GM21723 (cell line): ENCODE measurements around the gene COL5A1.

Experiments
- ATAC-seq: cut with Tn5 transposase; IDR thresholded peaks from one replicate; pipeline ENCODE4 v1.9.1; 2021; ENCODE audit warnings: mild to moderate bottlenecking, moderate library complexity; ENCODE audit not compliant: unreplicated experiment

The COL5A1 gene

DNA sequence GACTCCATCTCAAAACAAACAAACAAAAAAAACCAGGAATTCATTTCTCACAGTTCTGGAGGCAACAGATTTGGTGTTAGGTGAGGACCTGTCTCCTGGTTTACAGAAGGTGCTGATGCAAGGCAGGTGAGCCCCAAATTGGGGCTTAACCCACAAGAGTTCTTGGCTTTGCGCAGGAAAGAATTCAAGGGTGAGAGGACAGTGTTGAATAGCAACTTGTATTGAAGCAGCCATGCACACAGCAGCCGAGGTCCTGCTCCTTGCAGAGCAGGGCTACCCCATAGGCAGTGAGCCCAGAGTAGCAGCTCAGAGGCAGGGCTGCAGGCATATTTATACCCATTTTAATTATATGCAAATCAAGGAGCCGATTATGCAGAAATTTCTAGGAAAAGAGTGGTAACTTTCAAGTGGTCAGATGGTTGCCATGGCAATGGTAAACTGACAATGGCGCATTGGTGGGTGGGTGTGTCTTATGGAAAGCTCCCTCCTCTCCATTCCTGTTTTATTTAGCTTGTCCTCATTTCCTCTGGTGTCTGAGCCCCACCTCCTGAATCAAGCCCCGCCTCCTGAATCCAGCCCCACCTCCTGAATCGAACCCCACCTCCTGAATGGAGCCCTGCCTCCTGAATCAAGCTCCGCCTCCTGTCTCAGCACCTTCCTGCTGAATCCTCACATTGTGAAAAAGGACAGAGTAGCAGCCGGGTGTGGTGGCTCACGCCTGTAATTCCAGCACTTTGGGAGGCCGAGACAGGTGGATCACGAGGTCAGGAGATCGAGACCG lies 34.5 kb upstream of the COL5A1 start:
- ATAC-seq, result no peak

DNA sequence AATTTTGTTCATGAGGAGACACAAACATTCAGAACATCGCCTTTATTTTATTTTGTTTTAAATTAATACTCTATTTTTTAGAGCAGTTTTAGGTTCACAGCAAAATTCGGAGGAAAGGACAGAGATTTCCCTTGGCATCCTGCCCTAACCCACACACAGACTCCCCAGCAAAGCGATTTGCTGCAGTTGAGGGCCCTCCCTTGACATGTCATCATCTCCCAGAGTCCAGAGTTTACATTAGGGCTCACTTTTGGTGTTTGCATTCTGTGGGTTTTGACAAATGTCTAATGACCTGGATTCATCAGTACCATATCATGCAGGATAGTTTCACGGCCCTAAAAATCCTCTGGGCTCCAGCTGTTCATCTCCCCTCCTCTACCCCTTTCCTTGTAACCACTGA lies 33.6 kb upstream of the COL5A1 start:
- no peak for ATAC-seq

DNA sequence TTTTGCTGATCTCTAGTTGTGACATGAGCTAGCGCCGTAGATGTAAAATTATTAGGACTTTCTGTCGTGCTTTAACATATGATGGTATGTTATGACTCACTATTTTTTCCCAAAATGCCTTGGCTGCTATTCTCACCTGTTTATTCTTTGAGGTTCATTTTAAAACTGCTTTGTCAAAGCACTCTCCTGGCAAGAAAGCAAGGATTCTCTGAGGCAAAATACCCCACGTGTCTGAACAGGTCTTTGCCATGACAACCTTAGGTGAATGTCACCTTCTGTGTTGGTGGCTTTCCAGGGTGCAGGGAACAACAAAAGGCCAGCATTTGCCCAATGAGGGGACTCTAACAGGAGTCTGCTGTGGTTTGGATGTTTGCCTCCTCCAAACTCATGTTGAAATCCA lies 30.6 kb upstream of the COL5A1 start:
- ATAC-seq, result no peak

DNA sequence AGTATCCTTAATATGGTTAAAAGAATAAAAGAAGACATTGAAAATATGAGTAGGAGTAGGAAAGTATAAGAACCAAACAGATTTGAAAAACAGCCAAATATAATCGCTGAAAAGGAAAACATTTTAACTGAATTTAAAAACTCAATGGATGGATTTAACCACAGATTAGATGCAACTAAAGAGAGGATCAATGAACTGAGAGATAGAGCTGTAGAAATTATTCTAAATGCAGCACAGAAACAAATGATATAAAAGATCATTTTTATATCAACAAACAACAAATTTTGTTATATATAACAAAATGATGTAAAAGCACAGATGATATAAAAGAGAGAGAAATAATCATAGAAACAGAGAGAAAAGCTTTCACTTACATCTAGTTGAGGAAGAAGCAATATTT lies 29.3 kb upstream of the COL5A1 start:
- no peak for ATAC-seq

DNA sequence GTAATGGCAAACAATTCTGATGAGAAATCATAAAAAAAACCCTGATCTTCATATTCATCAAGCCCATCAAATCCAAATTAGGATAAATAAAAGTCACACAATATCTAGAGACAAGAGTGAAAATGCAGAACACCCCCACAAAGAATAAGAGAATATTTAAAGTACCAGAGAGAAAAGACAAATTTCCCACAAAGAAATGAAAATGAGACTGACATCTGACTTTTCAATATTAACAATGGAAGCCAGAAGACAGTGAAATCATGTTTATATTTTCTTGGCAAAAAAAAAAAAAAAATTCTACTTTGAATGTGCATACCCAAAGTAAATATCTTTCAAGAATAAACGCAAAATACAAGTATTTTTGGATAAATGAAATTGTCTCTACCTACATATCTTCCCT lies 28.9 kb upstream of the COL5A1 start:
- ATAC-seq, result no peak

DNA sequence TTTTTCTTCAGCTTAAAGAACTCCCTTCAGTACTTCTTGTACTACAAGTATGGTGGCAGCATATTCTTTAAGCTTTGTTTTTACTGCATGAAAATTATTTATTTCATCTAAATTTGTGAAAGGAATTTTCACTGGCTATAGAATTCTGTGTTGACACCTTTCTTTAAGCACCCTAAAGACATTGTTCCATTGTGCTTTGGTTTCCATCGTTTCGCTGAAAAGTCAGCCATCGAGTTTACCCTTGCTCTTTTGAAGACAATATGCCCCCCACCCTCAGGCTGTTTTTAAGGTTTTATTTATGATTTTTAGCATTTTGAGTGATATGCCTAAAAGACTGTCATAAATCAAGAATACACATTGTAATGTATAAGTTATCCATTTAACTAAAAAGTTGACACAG lies 27.3 kb upstream of the COL5A1 start:
- ATAC-seq, result no peak

DNA sequence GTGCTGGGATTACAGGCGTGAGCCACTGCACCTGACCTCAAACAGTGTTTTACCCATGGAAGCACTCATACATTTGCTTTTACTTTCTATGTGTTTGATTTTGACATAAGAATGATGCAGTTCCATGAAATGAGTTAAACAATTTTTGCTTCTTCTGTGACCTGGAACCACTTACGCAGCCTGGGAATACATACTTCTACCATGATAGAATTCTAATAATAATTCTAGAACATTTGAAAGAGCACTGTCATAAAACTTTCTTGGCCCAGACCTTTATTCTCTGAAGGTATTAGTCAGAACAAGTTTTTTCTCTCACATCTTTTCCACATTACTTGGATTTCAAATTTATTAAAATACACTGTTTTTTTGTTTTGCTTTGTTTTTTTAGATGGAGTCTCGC lies 25.3 kb upstream of the COL5A1 start:
- ATAC-seq, result no peak

GRCh38 chr9:134617246-134617645 lies 24.4 kb upstream of the COL5A1 start:
- no peak for ATAC-seq

- ATAC-seq, result no peak
Observed at GRCh38 chr9:134617836-134618162, 23.8 kb upstream of the COL5A1 start.

GRCh38 chr9:134618163-134618832 lies 23.3 kb upstream of the COL5A1 start:
- ATAC-seq, result no peak

DNA sequence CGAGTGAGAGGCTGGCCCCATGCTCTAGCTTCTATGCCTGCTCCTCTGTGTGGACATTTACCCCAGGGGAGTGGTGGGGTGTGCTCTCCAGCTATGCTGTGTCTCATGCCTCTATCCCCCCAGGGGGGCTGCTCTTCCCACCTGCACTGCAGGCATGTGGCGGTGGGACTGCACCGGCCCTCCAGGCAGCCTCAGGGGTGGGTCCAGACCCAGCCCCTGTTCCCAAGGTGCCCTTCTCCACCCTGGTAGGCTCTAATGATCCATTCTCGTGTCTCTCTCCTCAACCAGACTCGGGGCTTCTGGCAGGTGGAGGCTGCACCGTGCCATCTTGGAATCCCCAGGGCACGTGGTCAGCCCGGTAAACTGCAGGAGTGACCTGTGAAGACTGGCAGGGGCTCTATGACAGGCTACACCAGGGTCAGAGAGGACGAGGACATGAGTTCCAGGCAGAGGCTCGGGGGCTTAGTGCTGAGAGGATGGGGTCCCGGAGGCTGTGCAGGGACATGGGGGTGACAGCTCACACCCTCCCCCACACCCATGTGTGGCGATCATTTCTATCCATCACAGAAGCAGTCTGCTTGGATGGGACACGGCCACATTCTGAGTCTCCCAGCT lies 22.7 kb upstream of the COL5A1 start:
- no peak for ATAC-seq

DNA sequence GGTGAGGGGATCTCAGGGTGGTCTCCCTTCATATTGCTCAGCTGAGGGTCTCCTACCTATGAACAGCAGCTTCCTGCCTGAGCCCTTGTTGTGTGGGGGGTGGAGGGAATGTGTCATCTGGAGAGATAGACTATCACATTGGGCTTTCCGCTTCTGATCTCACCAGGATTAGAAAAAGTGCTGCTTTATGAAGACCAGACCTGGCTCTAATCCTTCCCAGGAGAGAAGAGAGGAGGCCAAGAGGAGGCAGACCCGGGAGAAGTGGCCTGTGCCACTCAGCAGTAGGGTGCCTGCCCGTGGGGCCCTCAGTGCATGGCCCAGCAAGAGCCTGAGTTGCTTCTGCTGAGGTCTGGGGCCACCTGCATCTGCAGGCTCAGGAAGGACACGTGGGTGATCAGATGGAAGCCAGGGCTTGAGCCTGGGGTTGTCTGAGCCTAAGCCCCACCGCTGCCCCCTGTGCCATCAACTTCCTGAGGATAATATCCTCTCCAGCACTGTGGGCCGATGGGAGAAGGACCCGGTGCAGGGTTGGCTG lies 22.1 kb upstream of the COL5A1 start:
- no peak for ATAC-seq

DNA sequence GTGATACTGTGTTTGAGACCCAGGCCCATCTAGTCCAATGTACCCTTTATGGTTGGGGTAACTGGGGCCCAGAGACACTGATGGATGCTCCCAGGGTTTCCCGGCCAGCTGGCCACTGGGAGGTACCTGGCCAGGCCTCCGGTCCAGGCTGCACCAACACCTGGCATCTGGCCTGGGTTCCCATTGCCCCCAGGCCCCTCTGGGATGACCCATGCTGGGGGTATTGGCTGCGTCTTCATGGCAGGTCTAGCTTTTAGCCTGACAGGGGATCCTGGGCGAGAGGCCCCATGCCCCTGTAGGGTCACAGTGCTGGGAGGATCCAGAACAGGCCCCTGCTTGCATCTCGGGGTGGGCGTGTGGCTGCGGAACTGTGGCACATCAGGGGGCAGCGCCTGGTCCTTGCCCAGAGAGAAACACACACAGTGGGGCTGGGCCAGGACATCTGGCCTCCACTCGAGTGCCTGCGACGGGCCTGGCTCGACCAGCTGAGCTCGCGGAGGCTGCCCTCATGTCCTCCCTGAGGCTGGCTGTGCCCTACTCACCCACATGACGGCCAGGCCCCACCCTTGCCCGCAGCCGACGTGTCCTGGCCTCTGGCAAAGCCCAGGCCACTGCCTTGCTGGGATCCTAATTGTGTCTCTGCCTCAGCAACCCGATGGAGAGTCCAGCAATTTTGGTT lies 21.5 kb upstream of the COL5A1 start:
- no peak for ATAC-seq

DNA sequence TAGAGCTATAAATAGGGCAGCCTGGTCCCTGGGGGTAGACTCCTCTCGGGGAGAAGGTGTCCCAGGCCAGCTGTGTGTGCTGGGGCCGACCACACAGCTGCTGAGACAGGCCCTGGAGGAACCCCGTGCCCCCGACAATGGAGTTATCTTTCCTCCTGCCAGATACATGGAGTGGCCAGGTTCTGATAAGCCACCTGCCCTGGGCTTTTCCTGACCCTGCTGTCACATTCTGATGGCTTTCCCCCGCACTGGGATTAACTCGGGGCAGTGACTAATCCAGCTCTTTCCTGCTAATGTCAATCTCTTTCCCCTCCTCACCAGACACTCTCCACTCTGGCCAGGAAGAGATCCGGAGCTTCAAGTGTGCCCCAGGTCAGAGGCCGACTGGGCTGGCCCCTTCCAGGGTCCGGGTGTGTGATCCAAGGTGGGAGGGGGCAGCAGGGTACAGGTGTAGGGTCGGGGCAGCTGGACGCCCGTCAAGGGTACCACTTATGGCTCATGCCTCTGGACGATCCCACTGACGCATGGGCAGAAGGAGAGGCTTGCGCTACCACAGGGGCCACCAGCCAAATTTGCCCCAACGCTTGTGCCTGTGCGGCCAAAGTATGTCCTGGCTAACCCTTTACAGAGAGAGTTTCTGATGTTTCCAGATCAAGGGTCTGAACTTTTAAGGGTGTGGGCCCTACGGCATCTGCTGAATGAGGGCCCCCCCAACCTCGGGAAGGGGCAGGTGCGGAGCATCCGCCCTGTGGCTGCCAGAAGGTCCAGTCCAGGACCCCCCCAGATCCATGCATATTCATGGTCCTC lies 20.6 kb upstream of the COL5A1 start:
- no peak for ATAC-seq

- ATAC-seq, result no peak
Observed at GRCh38 chr9:134621558-134622110, 20.0 kb upstream of the COL5A1 start.

DNA sequence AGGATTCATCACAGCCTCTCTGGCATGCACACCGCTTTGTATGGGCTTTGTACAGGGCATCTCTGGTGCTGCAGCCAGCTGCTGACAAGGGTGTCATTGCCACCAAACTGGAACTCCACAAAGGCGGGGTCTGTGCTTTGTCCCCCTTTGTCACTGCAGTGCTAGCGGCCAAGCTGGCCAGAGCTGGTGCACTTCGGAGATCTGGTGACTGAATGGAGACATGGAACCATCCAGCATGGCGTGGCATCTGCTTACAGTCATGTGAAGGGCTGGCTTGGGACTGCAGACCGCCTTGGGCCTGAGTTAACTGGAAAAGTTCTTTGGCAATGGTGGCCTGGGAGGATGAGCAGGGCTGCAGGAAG lies 18.7 kb upstream of the COL5A1 start:
- ATAC-seq, result no peak

- ATAC-seq, result no peak
Observed at GRCh38 chr9:134623258-134624066, 18.1 kb upstream of the COL5A1 start.

- ATAC-seq, result no peak
Observed at GRCh38 chr9:134624137-134624591, 17.4 kb upstream of the COL5A1 start.

DNA sequence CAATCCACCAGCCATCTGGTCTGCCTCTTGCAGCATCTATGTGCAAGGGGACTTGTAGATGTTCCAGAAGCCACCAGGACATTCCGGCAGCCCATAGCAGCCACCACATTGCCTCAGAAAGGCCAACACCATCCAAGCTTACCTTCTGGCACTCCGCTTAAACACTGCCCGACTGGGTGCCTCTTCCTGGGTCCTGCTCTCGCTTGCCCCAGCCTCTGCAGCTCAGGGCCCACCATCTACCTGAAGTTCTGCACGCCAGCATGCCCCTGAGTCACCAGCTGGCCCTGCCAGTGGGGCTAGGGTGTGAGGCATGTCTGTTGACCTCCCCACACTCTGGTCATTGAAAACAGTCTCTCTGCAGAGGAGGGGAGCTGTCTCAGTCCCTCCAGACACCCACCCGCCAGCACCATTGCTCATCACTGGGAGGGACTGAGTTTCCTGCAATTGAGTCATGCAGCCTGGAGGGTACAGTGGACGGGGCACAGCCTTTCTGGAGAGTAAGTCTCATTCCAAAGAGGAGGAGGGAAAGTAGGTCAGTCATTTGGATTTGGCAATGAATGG lies 16.9 kb upstream of the COL5A1 start:
- ATAC-seq, result no peak
